ENCODE data around the gene SLC25A29. TPM values are rescaled to one million over a fixed set of nuclear protein-coding genes. Genes with fewer than 3 reads are reported as not detected.

Gene SLC25A29, protein sequence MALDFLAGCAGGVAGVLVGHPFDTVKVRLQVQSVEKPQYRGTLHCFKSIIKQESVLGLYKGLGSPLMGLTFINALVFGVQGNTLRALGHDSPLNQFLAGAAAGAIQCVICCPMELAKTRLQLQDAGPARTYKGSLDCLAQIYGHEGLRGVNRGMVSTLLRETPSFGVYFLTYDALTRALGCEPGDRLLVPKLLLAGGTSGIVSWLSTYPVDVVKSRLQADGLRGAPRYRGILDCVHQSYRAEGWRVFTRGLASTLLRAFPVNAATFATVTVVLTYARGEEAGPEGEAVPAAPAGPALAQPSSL
- total RNA-seq, result 22.2 to 29.3 TPM (median 26.6 TPM) in 3 replicates
- long read RNA-seq, full-length matches to known transcripts, result 65 of 79 reads
- long read RNA-seq, partial matches to known transcripts, result 1 of 79 reads
- long read RNA-seq, other reads (novel, unspliced or antisense), result 13 of 79 reads

DNA sequence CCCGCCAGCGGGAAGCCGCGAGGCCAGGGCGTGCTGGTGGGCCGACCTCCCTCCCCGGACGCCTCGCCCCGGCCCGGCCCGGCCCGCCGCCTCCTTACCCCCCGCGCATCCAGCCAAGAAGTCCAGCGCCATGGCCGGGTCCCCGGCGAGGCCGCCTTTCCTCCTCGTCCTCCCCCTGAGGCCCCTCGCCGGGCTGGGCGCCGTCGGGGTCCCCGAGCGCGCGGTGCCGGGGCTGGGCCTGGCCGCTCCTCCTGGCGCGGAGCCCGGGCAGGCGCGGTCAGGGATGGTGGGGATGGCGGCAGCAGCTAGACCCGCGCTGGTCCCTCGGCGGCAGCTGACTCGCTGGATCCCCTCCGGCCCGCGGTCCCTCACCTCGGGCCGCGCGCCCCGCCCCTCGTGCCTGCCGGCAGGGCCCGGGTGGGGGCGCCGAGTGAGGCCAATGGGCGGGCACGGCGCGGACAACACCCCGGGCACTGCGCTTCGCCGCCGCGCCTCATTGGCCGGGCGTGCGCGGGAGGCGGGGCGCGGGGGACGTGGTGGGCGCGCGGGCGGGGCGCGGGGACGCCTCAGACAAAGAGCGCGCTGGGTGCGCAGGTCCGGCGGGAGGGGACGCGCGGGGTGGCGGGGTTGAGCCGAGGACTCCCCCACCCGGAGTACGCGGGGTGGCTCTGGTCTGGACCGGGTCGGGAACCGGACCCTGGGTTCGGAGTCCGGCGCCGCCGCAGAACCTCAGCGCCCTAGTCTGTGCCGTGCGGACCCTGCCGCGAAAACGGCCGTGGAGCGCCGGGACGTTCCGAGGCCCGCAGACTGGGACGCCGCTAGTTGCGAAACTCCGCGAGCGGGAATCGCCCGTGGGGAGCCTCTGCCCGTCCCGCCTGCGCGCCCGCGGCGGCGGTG lies at the start of gene SLC25A29:
TSS of gene SLC25A29 (minus strand) at position 344 of the 897 bp plus-strand sequence. CDS start at position 132, 212 bp downstream.
- peak within 1 kb of the TSS; percentile 80 for H3K4me3 Mint-ChIP-seq (ENCODE audit: unreplicated experiment)
- H3K9me3 Mint-ChIP-seq (ENCODE audit: low read depth), result no peaks in the 10 kb centered on the region
- TF ChIP-seq, protein P1, sequence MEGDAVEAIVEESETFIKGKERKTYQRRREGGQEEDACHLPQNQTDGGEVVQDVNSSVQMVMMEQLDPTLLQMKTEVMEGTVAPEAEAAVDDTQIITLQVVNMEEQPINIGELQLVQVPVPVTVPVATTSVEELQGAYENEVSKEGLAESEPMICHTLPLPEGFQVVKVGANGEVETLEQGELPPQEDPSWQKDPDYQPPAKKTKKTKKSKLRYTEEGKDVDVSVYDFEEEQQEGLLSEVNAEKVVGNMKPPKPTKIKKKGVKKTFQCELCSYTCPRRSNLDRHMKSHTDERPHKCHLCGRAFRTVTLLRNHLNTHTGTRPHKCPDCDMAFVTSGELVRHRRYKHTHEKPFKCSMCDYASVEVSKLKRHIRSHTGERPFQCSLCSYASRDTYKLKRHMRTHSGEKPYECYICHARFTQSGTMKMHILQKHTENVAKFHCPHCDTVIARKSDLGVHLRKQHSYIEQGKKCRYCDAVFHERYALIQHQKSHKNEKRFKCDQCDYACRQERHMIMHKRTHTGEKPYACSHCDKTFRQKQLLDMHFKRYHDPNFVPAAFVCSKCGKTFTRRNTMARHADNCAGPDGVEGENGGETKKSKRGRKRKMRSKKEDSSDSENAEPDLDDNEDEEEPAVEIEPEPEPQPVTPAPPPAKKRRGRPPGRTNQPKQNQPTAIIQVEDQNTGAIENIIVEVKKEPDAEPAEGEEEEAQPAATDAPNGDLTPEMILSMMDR (IDR thresholded peaks at IDR 0.05), result no peak
- H3K36me3 Mint-ChIP-seq (ENCODE audit: low read depth), result no peaks in the 10 kb centered on the region
- peaks cover 42% of the 10 kb centered on the region for H3K4me1 Mint-ChIP-seq (ENCODE audit: low read depth)
- H3K27me3 Mint-ChIP-seq (ENCODE audit: low read depth), result no peaks in the 10 kb centered on the region
- peak within 1 kb of the TSS; percentile 88 for H3K27ac Mint-ChIP-seq (ENCODE audit: unreplicated experiment)
- no peak for DNase-seq (ENCODE audit: low spot score)

DNA sequence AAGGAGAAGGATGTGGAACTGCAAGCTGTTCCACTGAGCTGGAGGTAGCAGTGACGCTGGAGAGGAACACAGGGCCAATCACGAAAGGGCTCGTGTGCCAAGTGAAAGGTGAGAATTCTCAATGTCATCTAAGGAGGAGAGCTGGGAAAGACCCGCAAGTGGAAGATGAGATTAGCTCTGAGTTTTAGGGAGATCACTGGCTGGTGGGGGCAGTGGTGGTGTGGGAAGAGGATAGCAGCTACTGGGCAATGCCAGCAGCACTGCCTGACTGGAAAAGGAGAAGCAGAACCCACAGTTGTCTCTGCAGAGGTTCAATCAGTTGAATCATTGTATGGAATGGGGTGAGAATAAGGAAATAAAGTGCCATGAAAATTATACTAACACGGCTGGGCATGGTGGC lies 44.7 kb upstream of the SLC25A29 start:
- Mint-ChIP-seq H3K27me3 (ENCODE audit: low read depth) (no peaks in the 10 kb centered on the region), H3K27ac (ENCODE audit: unreplicated experiment) (no peak overlapping the region), H3K4me3 (ENCODE audit: unreplicated experiment) (no peak overlapping the region), H3K4me1 (ENCODE audit: low read depth) (no peaks in the 10 kb centered on the region), H3K9me3 (ENCODE audit: low read depth) (no peaks in the 10 kb centered on the region), H3K36me3 (ENCODE audit: low read depth) (peaks cover 48% of the 10 kb centered on the region)
- TF ChIP-seq, protein P1 (IDR thresholded peaks at IDR 0.05), result no peak
- DNase-seq (ENCODE audit: low spot score), result no peak

DNA sequence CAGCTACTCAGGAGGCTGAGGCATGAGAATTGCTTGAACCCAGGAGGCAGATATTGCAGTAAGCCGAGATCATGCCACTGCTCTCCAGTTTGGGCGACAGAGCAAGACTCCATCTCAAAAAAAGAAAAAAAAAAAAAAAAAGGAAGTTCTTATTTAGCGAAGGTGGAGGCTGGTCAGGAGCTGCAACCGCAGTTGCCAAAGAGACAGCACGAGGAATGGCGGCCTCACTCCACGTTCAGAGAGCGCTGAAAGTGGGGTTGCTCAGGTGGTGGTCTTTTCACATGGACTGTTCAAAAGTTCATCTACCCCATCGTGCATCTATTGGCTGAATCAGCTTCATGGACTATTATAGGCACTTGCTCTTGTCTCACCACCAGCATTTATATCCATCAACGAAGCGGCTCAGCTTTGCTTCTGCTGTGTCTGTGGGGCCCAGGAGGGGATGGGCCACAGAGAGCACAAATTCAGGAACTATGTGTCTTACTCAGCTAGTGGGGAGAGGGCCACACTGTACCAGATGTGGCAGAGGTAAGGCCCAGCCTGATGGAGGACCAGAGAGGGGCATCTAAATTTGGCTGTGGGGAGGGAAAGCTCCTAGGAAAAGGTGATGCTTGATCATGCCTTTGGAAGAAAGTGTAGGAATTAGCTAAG lies 44.2 kb upstream of the SLC25A29 start:
- DNase-seq (ENCODE audit: low spot score), result no peak
- TF ChIP-seq, protein P1 (IDR thresholded peaks at IDR 0.05), result no peak
- H3K27ac Mint-ChIP-seq (ENCODE audit: unreplicated experiment), result no peak overlapping the region
- H3K36me3 Mint-ChIP-seq (ENCODE audit: low read depth), result peaks cover 47% of the 10 kb centered on the region
- no peaks in the 10 kb centered on the region for H3K4me1 Mint-ChIP-seq (ENCODE audit: low read depth)
- H3K9me3 Mint-ChIP-seq (ENCODE audit: low read depth), result no peaks in the 10 kb centered on the region
- no peaks in the 10 kb centered on the region for H3K27me3 Mint-ChIP-seq (ENCODE audit: low read depth)
- no peak overlapping the region for H3K4me3 Mint-ChIP-seq (ENCODE audit: unreplicated experiment)

DNA sequence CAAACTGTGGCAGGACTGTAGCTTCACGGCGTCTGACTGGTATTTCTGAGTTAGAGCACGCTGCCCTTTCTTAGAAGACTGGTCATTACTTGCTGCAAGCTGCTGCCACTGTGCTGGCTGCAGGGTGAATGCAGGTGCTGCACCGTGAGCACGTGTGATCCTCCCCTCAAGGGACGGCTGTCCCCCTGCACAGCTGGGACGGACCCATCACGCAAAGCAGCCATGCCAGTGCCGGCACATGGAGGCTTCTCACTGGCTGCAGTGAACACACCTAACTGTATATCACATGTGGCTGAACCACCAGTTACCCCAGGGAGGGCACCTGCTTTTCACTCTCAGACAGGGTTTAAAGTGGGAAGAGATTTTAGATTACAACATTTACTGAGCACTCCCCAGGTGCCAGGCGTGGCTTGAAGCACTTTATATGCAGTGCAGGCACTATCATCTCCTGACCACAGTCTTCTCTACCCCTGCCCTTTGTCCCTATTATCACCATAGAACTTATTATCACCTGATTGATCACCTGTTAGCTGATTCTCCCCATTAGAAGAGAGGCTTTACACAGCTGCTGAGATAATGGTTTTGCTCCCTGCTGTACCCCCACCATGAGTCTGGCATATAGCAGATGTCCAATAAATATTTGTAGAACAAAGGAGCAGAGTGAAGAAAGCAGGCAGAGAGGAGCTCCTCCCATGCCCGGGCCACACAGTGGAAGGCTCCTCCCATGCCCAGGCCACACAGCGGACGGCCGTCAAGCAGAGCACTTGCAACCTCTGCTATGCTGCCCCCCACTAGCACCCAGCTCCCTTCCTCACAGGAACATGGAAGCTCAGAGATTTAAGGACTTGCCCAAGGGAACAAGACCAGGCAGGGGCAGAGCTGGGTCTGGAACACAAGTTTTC lies 42.8 kb upstream of the SLC25A29 start:
- Mint-ChIP-seq H3K27me3 (ENCODE audit: low read depth) (no peaks in the 10 kb centered on the region), H3K36me3 (ENCODE audit: low read depth) (peaks cover 40% of the 10 kb centered on the region), H3K4me1 (ENCODE audit: low read depth) (no peaks in the 10 kb centered on the region), H3K9me3 (ENCODE audit: low read depth) (no peaks in the 10 kb centered on the region), H3K27ac (ENCODE audit: unreplicated experiment) (no peak overlapping the region), H3K4me3 (ENCODE audit: unreplicated experiment) (no peak overlapping the region)
- TF ChIP-seq, protein P1 (IDR thresholded peaks at IDR 0.05), result no peak
- no peak for DNase-seq (ENCODE audit: low spot score)

Data from chondrocyte (in vitro differentiated cells).